HG02884 (cell line): Measurements from ENCODE around the gene DUS1L.

ENCODE experiments used
- ATAC-seq: cut with Tn5 transposase; IDR thresholded peaks from one replicate; pipeline ENCODE4 v1.9.1; 2021; ENCODE audit warnings: mild to moderate bottlenecking, moderate library complexity; ENCODE audit not compliant: unreplicated experiment

The DUS1L gene

GRCh38 chr17:82101301-82101715 lies 35.7 kb upstream of the DUS1L start:
- ATAC-seq: no peak

- ATAC-seq: no peak
These were observed 35.1 kb upstream of the DUS1L start for GRCh38 chr17:82100502-82101298.

- ATAC-seq: peak; percentile 15
These were observed 33.5 kb upstream of the DUS1L start for GRCh38 chr17:82098939-82099763.

GRCh38 chr17:82098169-82098938 lies 32.8 kb upstream of the DUS1L start, which contains the start of gene FASN:
Gene FASN (minus strand): TSS chr17:82098236. CDS start chr17:82096445, 1,791 bp downstream.
- peak; percentile 61 for ATAC-seq

- ATAC-seq: peak; percentile 13
These were observed 32.2 kb upstream of the DUS1L start for GRCh38 chr17:82097919-82098168.

GRCh38 chr17:82097184-82097918 lies 31.7 kb upstream of the DUS1L start:
- ATAC-seq: no peak

- ATAC-seq: no peak
These were observed 31.1 kb upstream of the DUS1L start for GRCh38 chr17:82096709-82097183.

GRCh38 chr17:82095777-82096708 lies 30.4 kb upstream of the DUS1L start:
- no peak for ATAC-seq

GRCh38 chr17:82094931-82095776 lies 29.6 kb upstream of the DUS1L start:
- ATAC-seq: no peak

- no peak for ATAC-seq
These were observed 27.6 kb upstream of the DUS1L start for GRCh38 chr17:82092995-82093751.

- no peak for ATAC-seq
These were observed 27.0 kb upstream of the DUS1L start for GRCh38 chr17:82092628-82092994.

- ATAC-seq: no peak
These were observed 26.5 kb upstream of the DUS1L start for GRCh38 chr17:82092094-82092586.

- no peak for ATAC-seq
These were observed 25.9 kb upstream of the DUS1L start for GRCh38 chr17:82091264-82092066.

GRCh38 chr17:82090549-82091263 lies 25.1 kb upstream of the DUS1L start:
- no peak for ATAC-seq

- no peak for ATAC-seq
These were observed 24.3 kb upstream of the DUS1L start for GRCh38 chr17:82089723-82090548.
